ENCODE results near the gene NGF.

The NGF gene

GRCh38 chr1:115288591-115289198, 49.4 kb downstream of the NGF start:
- TF ChIP-seq CTCF (IDR thresholded peaks at IDR 0.05; ENCODE audit: extremely low read depth, missing control alignments) = no peak
- no peak for DNase-seq (ENCODE audit: low spot score)

- no peak for TF ChIP-seq CTCF (IDR thresholded peaks at IDR 0.05; ENCODE audit: extremely low read depth, missing control alignments)
- no peak for DNase-seq (ENCODE audit: low spot score)
Observed at GRCh38 chr1:115286431-115287205, 51.4 kb downstream of the NGF start.

GRCh38 chr1:115284209-115284608, 53.8 kb downstream of the NGF start:
- DNase-seq (ENCODE audit: low spot score) = no peak
- no peak for TF ChIP-seq CTCF (IDR thresholded peaks at IDR 0.05; ENCODE audit: extremely low read depth, missing control alignments)

GRCh38 chr1:115283681-115284146, 54.3 kb downstream of the NGF start:
- TF ChIP-seq CTCF (IDR thresholded peaks at IDR 0.05; ENCODE audit: extremely low read depth, missing control alignments) = no peak
- no peak for DNase-seq (ENCODE audit: low spot score)

- no peak for TF ChIP-seq CTCF (IDR thresholded peaks at IDR 0.05; ENCODE audit: extremely low read depth, missing control alignments)
- DNase-seq (ENCODE audit: low spot score) = no peak
Observed at GRCh38 chr1:115283249-115283648, 54.8 kb downstream of the NGF start.

- DNase-seq (ENCODE audit: low spot score) = no peak
- no peak for TF ChIP-seq CTCF (IDR thresholded peaks at IDR 0.05; ENCODE audit: extremely low read depth, missing control alignments)
Observed at GRCh38 chr1:115282807-115283208, 55.2 kb downstream of the NGF start.

- no peak for DNase-seq (ENCODE audit: low spot score)
- no peak for TF ChIP-seq CTCF (IDR thresholded peaks at IDR 0.05; ENCODE audit: extremely low read depth, missing control alignments)
Observed at GRCh38 chr1:115281143-115281542, 56.9 kb downstream of the NGF start.
